ENCODE results near the gene COMP. TPM values are rescaled to one million over a fixed set of nuclear protein-coding genes. Genes with fewer than 3 reads are reported as not detected.

COMP gene
- total RNA-seq, 1 experiment from 2014 or later = 0.13 TPM

GRCh38 chr19:18804643-18805042 lies 13.5 kb upstream of the COMP start (continued):
- TF ChIP-seq AFF4 (CRISPR knock-in tag; IDR thresholded peaks at IDR 0.05; ENCODE audit: borderline replicate concordance) (no peak), GRHL2 (CRISPR knock-in tag; IDR thresholded peaks at IDR 0.05; ENCODE audit: insufficient replicate concordance, severe bottlenecking) (no peak), ZNF396 (CRISPR knock-in tag; IDR thresholded peaks at IDR 0.05; ENCODE audit: borderline replicate concordance) (no peak), ZNF512 (CRISPR knock-in tag; IDR thresholded peaks at IDR 0.05; ENCODE audit: borderline replicate concordance) (no peak), ETV6 (CRISPR knock-in tag; IDR thresholded peaks at IDR 0.05) (no peak)

GRCh38 chr19:18804139-18804601 lies 13.1 kb upstream of the COMP start:
- no peaks in the 10 kb centered on the region for H3K9me3 Mint-ChIP-seq
- H3K27ac Mint-ChIP-seq = no peak overlapping the region
- TF ChIP-seq ZNF425 (CRISPR knock-in tag; conservative IDR thresholded peaks at IDR 0.05) (no peak), ATF2 (CRISPR knock-in tag; IDR thresholded peaks at IDR 0.05; ENCODE audit: borderline replicate concordance, low read depth) (no peak), MLX (CRISPR knock-in tag; IDR thresholded peaks at IDR 0.05) (no peak), NFYB (CRISPR knock-in tag; conservative IDR thresholded peaks at IDR 0.05; ENCODE audit: low read depth) (no peak), ZNF219 (CRISPR knock-in tag; IDR thresholded peaks at IDR 0.05; ENCODE audit: borderline replicate concordance) (no peak), PRRX2 (CRISPR knock-in tag; IDR thresholded peaks at IDR 0.05) (no peak)
- peaks cover 26% of the 10 kb centered on the region for H3K27me3 Mint-ChIP-seq (ENCODE audit: low read depth)
- DNase-seq (ENCODE audit: low spot score) (no peak), ATAC-seq (no peak)
- ChIA-PET CTCF (interaction anchor here (2.4 kb wide), 1 partner anchor 42 kb away, joined by 10 read pairs; no protein-coding TSS in a partner anchor), POLR2A (no interaction called here)
- H3K36me3 Mint-ChIP-seq = no peaks in the 10 kb centered on the region
- H3K4me3 Mint-ChIP-seq = no peak overlapping the region
- H3K4me1 Mint-ChIP-seq = no peaks in the 10 kb centered on the region

- Mint-ChIP-seq H3K4me3 (no peak overlapping the region), H3K36me3 (no peaks in the 10 kb centered on the region), H3K27ac (no peak overlapping the region; the same call in 1 of the 2 replicates), H3K27me3 (ENCODE audit: low read depth) (peaks cover 22% of the 10 kb centered on the region), H3K9me3 (no peaks in the 10 kb centered on the region), H3K4me1 (no peaks in the 10 kb centered on the region)
- POLR2A ChIA-PET = no interaction called here
- no peak for ATAC-seq
- CTCF ChIA-PET = interaction anchor here (1.8 to 2.4 kb wide), 2 partner anchors 32 to 43 kb away, joined by 3 to 10 read pairs; no protein-coding TSS in a partner anchor
- DNase-seq (ENCODE audit: low spot score) = no peak
- TF ChIP-seq MYBL2 (CRISPR knock-in tag; IDR thresholded peaks at IDR 0.05) (no peak), USF1 (CRISPR knock-in tag; IDR thresholded peaks at IDR 0.05) (no peak), ZNF121 (CRISPR knock-in tag; IDR thresholded peaks at IDR 0.05) (no peak), ERG (CRISPR knock-in tag; IDR thresholded peaks at IDR 0.05) (no peak), IRF2 (CRISPR knock-in tag; IDR thresholded peaks at IDR 0.05; ENCODE audit: borderline replicate concordance, low read depth) (no peak), ZBTB43 (CRISPR knock-in tag; IDR thresholded peaks at IDR 0.05) (no peak), NFATC4 (CRISPR knock-in tag; IDR thresholded peaks at IDR 0.05) (no peak)
Measured at GRCh38 chr19:18803550-18804138, 12.5 kb upstream of the COMP start.

All from WTC11 (cell line).